Measurements from ENCODE around the gene APBA2.

Gene APBA2

GRCh38 chr15:29072444-29072843 is 186.7 kb downstream of the APBA2 start:
- in situ Hi-C loops (cut with MboI; ENCODE audit: low sequenced_read_pairs): no loop called here

GRCh38 chr15:29074045-29074444 is 188.3 kb downstream of the APBA2 start:
- in situ Hi-C loops (cut with MboI; ENCODE audit: low sequenced_read_pairs): no loop called here

GRCh38 chr15:29078541-29078940 is 192.8 kb downstream of the APBA2 start:
- in situ Hi-C loops (cut with MboI; ENCODE audit: low sequenced_read_pairs): no loop called here

DNA sequence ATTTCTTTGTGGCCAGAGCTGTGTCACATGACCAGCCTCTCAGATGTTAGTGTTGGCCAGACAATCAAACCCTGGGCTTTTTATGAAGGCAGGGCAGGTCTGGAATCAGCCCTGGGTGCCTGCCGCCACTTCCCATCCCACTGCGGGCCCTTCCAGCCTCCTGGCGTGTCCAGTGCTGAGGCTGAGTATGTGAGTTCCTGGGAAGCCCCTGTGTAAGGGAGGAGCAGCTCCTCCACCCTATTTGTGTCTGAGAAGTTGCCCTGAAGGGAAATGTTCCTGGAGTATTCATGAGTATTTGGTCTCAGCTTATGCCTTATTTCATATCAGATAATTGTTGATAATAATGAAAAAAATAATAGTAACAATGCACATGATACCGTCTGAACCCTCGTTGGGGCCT is 193.7 kb downstream of the APBA2 start:
- in situ Hi-C loops (cut with MboI; ENCODE audit: low sequenced_read_pairs): no loop called here

DNA sequence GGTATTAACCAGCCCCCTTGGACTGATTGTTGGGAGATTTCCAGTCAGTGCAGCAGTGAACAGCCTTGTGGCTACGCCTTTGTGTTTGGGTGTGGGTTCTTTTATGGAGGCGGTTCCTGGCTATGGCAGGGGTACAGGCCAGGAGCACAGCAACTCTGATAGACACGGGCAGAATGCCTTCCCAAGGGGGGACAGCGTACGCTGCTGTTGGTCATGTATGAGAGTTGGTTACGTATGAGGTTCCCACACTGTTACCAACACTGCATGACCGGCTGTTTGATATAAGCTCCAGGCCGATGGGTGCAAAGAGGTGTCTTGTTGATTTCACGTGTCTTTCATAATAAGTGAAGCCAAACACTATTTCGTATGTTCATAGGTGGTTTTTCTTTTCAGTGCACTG is 196.0 kb downstream of the APBA2 start:
- in situ Hi-C loops (cut with MboI; ENCODE audit: low sequenced_read_pairs): no loop called here

- in situ Hi-C loops (cut with MboI; ENCODE audit: low sequenced_read_pairs): no loop called here
Measured at GRCh38 chr15:29083161-29083560, 197.4 kb downstream of the APBA2 start.

DNA sequence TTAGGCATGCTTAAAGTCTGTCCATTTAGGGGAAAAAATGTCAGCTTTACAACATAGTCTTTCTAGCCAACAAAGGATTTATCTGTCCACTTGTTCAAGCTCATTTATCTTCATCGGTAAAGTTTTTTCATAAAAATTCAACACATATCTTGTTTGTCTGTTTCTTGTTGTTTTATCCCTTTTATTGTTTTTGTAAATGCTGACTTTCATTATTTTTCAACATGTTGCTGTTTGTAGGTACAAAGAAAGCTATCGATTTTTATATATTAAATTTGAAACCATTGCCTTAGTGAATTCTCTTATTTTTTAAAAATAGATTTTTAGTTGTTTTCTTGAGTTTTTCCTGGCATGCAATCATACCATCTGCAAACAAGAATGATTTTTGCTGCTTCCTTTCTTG is 198.1 kb downstream of the APBA2 start:
- in situ Hi-C loops (cut with MboI; ENCODE audit: low sequenced_read_pairs): no loop called here

DNA sequence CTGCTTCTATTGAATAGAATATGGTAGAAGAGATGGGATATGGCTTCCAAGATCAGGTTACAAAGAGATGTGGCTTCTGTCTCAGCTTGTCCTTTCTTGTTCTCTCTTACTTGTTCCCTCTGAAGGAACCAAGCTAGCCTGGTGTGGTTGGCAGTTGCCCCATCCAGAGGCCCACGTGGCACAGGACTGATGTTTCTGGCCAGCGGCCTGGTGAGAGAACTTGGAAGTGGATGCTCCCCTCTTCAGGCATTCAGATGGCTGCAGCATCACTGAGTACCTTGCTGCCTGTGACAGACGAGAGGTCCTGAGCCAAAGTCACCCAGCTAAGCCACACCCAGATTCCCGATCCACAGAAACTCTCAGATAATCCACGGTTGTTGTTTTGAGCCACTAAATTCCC is 200.2 kb downstream of the APBA2 start:
- in situ Hi-C loops (cut with MboI; ENCODE audit: low sequenced_read_pairs): no loop called here

GRCh38 chr15:29086891-29087290 is 201.1 kb downstream of the APBA2 start:
- in situ Hi-C loops (cut with MboI; ENCODE audit: low sequenced_read_pairs): no loop called here

DNA sequence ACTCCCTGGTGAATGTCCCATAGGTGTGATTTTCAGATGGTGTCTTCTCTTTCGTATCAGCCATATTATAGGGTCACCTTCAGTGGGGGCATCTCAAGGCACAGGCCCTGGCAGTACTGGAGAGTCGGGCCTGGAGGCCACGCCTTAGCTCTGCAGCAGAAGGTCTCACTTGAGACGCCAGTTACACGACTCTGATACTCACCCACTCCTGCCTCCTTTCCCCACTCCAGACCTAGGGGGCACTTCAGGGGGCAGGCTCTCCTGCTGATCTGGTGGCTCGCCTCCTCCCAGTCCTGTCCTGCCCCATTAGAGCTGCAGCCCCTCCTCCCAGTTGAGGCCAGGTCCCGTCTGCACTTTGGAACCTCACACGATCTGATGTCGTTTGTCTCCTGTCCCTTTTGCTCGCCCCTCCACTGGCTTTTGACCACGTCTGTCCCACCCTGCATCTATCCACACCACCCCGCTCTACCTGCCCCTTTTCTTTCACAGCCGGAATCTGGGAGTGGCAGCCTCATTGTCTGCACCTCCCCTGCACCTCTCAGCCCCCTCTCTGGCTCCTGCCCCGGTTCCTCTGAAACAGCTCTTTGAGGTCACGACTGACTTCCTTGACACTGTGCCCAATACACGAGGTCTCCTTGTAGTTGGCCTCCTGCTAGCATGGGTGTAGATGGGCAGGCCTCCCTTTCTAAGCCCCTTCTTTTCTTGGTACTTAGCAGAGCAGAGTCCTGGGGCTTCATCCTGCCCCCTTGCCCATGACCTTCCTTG is 201.9 kb downstream of the APBA2 start:
- in situ Hi-C loops (cut with MboI; ENCODE audit: low sequenced_read_pairs): no loop called here

- in situ Hi-C loops (cut with MboI; ENCODE audit: low sequenced_read_pairs): no loop called here
Measured at GRCh38 chr15:29088666-29089065, 202.9 kb downstream of the APBA2 start.

DNA sequence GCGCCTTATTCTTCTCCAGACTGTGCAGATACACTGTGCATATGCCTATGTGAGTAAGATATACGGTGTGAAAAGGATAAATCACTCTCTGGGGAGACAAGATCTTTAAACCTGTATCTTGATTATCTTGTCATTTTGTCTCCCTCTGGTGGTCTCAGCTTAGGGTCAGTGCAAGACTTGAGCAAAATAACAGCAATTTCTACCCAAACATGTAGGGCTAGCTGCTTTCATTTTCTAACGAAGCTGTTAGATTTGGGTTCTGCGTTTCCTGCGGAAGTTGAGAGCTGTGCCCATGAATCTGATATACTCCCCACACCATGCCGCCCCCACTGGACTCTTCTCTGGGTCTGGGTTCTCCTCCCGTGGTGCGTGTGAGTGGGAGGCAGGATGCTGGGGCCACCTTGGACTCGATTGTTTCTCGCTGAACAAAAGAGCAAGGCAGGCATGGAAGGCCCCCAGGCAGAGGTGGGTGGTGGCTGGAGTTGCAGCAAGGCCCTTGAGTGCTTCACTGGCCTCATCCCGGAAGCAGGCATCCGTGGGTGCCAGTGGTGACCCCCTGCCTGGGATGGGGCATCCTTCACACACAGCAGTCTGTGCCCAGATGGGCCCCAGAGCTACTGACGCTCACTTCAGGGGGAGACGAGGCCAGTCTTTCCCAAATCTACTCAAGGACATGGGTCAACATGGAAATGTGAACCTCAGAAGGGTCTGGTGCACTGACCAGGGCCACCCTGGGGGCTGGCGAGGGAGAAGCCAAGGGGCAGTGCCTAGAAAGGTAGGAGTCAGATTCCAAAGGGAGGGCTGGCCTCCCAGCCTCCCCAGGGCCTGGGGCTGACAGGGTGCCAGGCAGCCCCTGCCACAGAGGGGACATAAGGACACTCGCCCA is 204.2 kb downstream of the APBA2 start:
- in situ Hi-C loops (cut with MboI; ENCODE audit: low sequenced_read_pairs): no loop called here

DNA sequence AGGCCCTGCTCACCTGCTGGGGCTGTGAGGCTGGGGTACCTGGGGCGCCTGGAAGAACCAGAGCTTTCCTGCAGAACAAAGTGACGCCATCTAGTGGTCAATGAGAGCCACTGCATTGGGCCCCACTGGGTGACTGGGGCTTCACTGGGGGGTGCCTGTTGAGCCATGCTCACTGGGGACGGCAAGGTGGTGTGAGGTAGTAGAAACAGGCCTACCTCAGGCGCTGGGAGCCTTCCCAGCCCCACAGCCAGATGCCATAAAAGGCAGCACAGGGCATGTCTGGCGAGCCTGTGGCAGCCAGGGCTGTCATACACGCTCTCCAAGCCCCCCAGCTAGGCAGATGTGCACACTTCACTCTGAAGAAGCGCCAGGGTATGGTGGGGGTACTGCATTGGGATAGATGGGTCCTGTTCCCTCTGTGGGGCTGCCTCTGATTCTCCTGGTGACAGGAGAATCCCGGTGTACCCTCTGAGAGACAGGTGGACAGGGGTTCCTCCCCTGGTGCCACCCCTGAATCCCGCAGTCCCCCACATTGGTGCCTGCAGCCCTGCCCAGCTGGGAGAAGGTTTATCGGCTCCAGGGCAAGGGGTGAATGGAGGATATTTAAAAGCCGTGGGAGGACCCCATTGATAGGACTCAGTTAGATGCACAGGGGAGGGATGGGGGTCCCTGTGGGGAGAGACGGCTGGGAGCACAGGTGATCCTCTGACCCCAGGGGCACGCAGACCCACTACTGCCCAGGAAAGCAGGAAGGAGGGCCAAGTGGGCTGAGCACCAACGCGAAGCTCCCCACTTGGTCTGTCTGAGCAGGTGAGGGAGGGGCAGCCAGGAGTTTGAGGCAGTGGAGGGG is 205.1 kb downstream of the APBA2 start:
- in situ Hi-C loops (cut with MboI; ENCODE audit: low sequenced_read_pairs): no loop called here

DNA sequence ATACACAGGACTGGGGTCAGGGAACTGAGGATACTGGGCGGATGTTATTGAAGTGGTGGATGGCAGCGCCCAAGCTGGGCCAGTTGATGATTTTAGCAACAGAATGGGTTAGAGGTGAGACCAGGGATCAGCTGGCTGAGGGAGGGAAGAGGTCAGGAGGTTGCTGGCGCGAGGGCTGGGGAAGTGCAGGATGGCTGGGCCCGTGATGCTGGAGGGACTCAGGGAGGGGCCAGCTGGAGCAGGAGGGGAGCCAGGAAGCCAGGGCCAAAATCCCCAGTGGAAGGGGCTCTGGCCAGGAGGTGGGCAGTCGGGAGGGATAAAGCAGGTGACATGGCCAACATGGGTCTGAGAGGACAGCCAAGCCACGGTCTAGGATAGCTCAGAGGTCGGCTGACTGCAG is 205.9 kb downstream of the APBA2 start:
- in situ Hi-C loops (cut with MboI; ENCODE audit: low sequenced_read_pairs): no loop called here

DNA sequence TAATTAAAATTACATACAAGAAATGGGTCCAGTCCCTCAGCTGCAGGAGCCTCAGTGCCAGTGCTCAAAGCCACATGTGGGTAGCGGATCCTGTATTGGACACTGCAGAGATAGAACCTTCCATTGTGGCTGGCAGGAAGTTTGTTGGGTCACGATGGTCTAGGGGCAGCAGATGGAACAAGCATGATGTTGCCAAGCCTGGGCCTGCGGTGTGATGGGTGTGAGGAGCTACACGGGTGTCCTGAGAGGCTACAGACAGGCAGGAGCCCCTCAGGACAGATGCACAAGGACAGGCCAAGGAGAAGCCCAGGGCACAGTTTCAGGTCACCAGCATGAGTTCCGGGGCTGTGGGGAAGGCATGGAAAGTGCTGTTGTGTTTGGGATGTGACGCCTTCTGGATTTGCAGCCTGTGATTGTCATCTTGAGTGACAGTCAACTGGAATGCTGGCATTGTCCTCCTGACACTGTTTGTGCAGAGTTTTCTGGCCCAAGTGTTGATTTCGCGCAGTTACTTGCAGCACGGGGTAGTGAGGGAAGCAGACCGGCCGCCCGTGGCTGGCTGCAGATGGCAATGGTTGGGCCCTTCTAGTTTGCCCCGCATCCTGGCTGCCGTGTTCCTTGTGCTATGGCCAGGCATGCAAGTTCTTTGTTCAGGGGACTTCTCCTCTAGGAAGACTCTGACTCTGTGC is 206.7 kb downstream of the APBA2 start:
- in situ Hi-C loops (cut with MboI; ENCODE audit: low sequenced_read_pairs): no loop called here

- in situ Hi-C loops (cut with MboI; ENCODE audit: low sequenced_read_pairs): no loop called here
Measured at GRCh38 chr15:29093065-29093435, 207.3 kb downstream of the APBA2 start.

- in situ Hi-C loops (cut with MboI; ENCODE audit: low sequenced_read_pairs): no loop called here
Measured at GRCh38 chr15:29093696-29094343, 208.0 kb downstream of the APBA2 start.

DNA sequence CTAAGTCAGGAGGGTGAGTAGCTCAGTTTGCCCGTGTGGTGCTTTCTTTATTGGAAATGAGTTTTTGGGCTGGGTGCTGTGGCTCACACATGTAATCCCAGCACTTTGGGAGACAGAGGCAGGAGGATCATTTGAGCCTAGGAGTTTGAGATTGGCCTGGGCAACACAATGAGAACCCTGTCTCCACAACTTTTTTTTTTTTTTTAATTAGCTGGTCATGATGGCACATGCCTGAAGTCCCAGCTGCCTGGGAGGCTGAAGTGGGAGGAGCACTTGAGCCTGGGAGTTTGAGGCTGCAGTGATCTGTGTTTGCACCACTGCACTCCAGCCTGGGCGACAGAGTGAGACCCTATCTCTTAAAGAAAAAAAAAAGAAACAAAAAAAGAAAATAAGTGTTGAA is 208.9 kb downstream of the APBA2 start:
- in situ Hi-C loops (cut with MboI; ENCODE audit: low sequenced_read_pairs): no loop called here

DNA sequence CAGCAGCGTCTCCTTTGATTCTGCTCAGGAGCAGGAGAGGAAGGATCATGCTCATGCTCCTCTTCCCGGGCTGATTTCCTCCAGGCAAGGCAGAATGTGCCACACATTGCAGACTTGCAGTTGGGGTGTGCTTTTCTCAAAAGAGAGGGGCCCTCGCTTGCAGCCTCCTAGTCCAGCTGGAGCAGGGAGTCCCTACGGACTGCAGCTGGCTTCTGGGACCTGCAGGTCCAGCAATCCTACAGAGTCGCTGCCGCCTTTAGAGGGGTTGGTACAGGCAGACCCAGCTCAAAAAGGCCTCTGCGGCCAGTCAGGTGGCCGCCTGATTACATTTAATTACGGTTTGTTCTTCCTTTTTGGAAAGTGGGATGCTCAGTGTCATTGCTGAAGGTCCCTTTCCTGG is 210.0 kb downstream of the APBA2 start:
- in situ Hi-C loops (cut with MboI; ENCODE audit: low sequenced_read_pairs): no loop called here

GRCh38 chr15:29097168-29097567 is 211.4 kb downstream of the APBA2 start:
- in situ Hi-C loops (cut with MboI; ENCODE audit: low sequenced_read_pairs): no loop called here

All from HL-60/S4 treated with phorbol 12-myristate 13-acetate at 8.2 ng/mL for 4 days and 3 days (cell line).